ENCODE data around the gene ZNF416. TPM values are rescaled to one million over a fixed set of nuclear protein-coding genes. Genes with fewer than 3 reads are reported as not detected.

Gene ZNF416
- total RNA-seq, 2 donors from 2014 or later = 8.0 to 9.1 TPM

- Mint-ChIP-seq H3K4me1 (peaks cover 20% of the 10 kb centered on the region), H3K36me3 (ENCODE audit: low read depth) (peaks cover 31% of the 10 kb centered on the region), H3K27me3 (ENCODE audit: insufficient read depth) (peaks cover 5% of the 10 kb centered on the region), H3K27ac (peak within 1 kb of the TSS; percentile 89), H3K9me3 (peaks cover 51% of the 10 kb centered on the region), H3K4me3 (peak within 1 kb of the TSS; percentile 91)
- peak within 1 kb of the TSS; percentile 90 for H3K4me3 ChIP-seq (ENCODE audit: low read length)
- peak within 1 kb of the TSS; percentile 82 for H3K9ac ChIP-seq (ENCODE audit: extremely low read depth, low read length, poor library complexity, severe bottlenecking)
- no peak within 1 kb of the TSS for H3K27ac ChIP-seq (ENCODE audit: low read depth, low read length)
- no peaks in the 10 kb centered on the region for H3K27me3 ChIP-seq (ENCODE audit: control insufficient read depth, insufficient read depth, low read length, poor library complexity, severe bottlenecking)
- DNase-seq = peak; percentile 94
- peaks cover 47% of the 10 kb centered on the region for H3K9me3 ChIP-seq (ENCODE audit: control insufficient read depth, low read length)
- peaks cover 19% of the 10 kb centered on the region for H3K36me3 ChIP-seq (ENCODE audit: control insufficient read depth, insufficient read depth, low read length)
- no peak for TF ChIP-seq CTCF (conservative IDR thresholded peaks at IDR 0.05)
- H3K4me1 ChIP-seq (ENCODE audit: control insufficient read depth, insufficient read depth, low read length) = no peaks in the 10 kb centered on the region
- WGBS, 2 experiments (ENCODE audit: insufficient coverage in 1 of 2, insufficient read length in 1 of 2) = 0% methylated on average over 29 to 56 of the region's 56 CpGs
These were observed 19.2 kb downstream of the ZNF416 start, which contains the start of gene ZNF550 for GRCh38 chr19:57559404-57560025. ZNF550 (minus strand) TSS chr19:57559863; CDS start chr19:57559682, 181 bp downstream.

- WGBS, 2 experiments (ENCODE audit: insufficient coverage in 1 of 2, insufficient read length in 1 of 2) = 1 to 2% methylated on average over 19 to 22 of the region's 22 CpGs
- Mint-ChIP-seq H3K27me3 (ENCODE audit: insufficient read depth) (peaks cover 5% of the 10 kb centered on the region), H3K4me1 (peaks cover 20% of the 10 kb centered on the region), H3K36me3 (ENCODE audit: low read depth) (peaks cover 36% of the 10 kb centered on the region), H3K27ac (peak overlapping the region; percentile 89), H3K4me3 (peak overlapping the region; percentile 91), H3K9me3 (peaks cover 46% of the 10 kb centered on the region)
- peaks cover 42% of the 10 kb centered on the region for H3K9me3 ChIP-seq (ENCODE audit: control insufficient read depth, low read length)
- H3K4me3 ChIP-seq (ENCODE audit: low read length) = peak overlapping the region; percentile 90
- H3K27me3 ChIP-seq (ENCODE audit: control insufficient read depth, insufficient read depth, low read length, poor library complexity, severe bottlenecking) = no peaks in the 10 kb centered on the region
- no peak overlapping the region for H3K27ac ChIP-seq (ENCODE audit: low read depth, low read length)
- DNase-seq = peak; percentile 64
- H3K36me3 ChIP-seq (ENCODE audit: control insufficient read depth, insufficient read depth, low read length) = peaks cover 24% of the 10 kb centered on the region
- H3K4me1 ChIP-seq (ENCODE audit: control insufficient read depth, insufficient read depth, low read length) = no peaks in the 10 kb centered on the region
- H3K9ac ChIP-seq (ENCODE audit: extremely low read depth, low read length, poor library complexity, severe bottlenecking) = peak overlapping the region; percentile 82
- no peak for TF ChIP-seq CTCF (conservative IDR thresholded peaks at IDR 0.05)
These were observed 19.7 kb downstream of the ZNF416 start for GRCh38 chr19:57559008-57559403.

- Mint-ChIP-seq H3K27me3 (ENCODE audit: insufficient read depth) (peaks cover 5% of the 10 kb centered on the region), H3K27ac (peak overlapping the region; percentile 24), H3K4me1 (peaks cover 20% of the 10 kb centered on the region), H3K9me3 (peaks cover 42% of the 10 kb centered on the region), H3K36me3 (ENCODE audit: low read depth) (peaks cover 41% of the 10 kb centered on the region), H3K4me3 (peak overlapping the region; percentile 91)
- H3K27ac ChIP-seq (ENCODE audit: low read depth, low read length) = no peak overlapping the region
- no peak for TF ChIP-seq CTCF (conservative IDR thresholded peaks at IDR 0.05)
- peak overlapping the region; percentile 82 for H3K9ac ChIP-seq (ENCODE audit: extremely low read depth, low read length, poor library complexity, severe bottlenecking)
- peaks cover 28% of the 10 kb centered on the region for H3K36me3 ChIP-seq (ENCODE audit: control insufficient read depth, insufficient read depth, low read length)
- peaks cover 37% of the 10 kb centered on the region for H3K9me3 ChIP-seq (ENCODE audit: control insufficient read depth, low read length)
- 55 to 59% methylated on average over 6 of the region's 6 CpGs for WGBS, 2 experiments (ENCODE audit: insufficient coverage in 1 of 2, insufficient read length in 1 of 2)
- H3K27me3 ChIP-seq (ENCODE audit: control insufficient read depth, insufficient read depth, low read length, poor library complexity, severe bottlenecking) = no peaks in the 10 kb centered on the region
- peak overlapping the region; percentile 90 for H3K4me3 ChIP-seq (ENCODE audit: low read length)
- H3K4me1 ChIP-seq (ENCODE audit: control insufficient read depth, insufficient read depth, low read length) = no peaks in the 10 kb centered on the region
- DNase-seq = no peak
These were observed 20.2 kb downstream of the ZNF416 start for GRCh38 chr19:57558525-57558924.

All from endodermal cell (in vitro differentiated cells).